Measurements from ENCODE around the gene HOXA3.

- no peak for TF ChIP-seq CTCF (conservative IDR thresholded peaks at IDR 0.05; ENCODE audit: low read depth, low read length)
- no peak for TF ChIP-seq EZH2 (IDR thresholded peaks at IDR 0.05; ENCODE audit: low read length, unreplicated experiment)
Measured at GRCh38 chr7:27147199-27148030, 5.0 kb downstream of the HOXA3 start, which contains the start of gene HOXA6.

All from PC-3 (cell line).